ENCODE results near the gene ZNF804B.

The ZNF804B gene

GRCh38 chr7:88985295-88985694 lies 225.8 kb downstream of the ZNF804B start:
- DNase-seq, result no peak

- no peak for DNase-seq
These were observed 241.8 kb downstream of the ZNF804B start for GRCh38 chr7:89001306-89001705.

DNA sequence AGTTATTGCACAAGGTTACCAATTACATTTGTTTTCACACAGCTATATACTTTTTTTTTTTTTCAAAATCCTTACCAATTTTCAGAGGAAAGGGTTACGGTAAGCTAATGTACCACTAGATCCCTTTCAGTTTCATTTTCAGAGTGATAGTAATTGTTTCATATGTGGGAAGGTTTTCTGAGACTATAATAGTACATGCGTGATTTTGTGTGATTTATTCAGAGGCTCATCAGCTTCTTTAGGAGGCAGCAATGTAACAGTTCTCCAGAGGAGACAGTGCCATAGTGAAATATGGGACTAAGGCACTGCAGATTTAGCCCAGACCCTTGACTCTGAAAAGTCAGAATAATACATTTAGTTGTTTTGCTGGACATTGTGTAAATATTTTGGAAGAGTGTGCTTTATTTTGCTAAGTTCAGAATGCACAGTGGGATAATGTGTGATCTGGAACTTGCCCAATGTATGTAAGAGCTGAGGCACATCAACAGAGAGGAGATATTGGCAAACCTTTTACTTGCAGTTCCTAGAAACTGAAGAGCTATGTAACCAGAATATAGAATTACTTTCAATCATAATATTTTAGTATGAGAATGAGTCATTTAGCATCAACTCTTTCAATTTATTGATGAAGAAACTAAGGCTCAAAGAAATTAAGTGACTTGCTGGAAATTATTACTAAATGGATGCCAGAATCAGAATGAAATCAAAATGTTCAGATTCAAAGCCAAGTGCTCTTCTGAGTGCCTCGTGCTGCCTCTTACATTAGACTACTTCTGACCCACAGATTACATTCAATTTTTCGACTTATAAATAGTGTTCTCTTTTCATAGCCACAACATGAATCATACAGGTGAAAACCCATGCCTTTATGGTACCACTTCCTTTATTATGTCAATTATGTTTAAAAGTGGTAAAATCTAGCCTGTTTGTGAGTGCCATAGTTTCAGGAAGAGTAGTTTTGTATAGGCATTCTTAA lies 243.8 kb downstream of the ZNF804B start:
- no peak for DNase-seq

DNA sequence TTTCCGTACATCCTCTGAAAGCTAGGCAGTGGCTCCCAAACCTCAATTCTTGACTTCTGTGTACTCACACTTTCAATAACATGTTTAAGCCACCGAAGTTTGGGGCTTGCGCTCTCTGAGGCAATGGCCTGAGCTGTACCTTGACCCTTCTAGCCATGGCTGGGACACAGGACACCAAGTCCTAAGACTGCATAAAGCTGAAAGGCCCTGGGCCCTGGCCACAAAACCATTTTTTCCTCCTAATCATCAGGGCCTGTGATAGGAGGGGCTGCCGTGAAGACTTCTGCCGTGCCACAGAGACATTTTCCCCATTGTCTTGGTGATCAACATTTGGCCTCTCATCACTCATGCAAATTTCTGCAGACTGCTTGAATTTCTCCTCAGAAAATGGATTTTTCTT lies 252.5 kb downstream of the ZNF804B start:
- no peak for DNase-seq

- DNase-seq, result no peak
These were observed 258.2 kb downstream of the ZNF804B start for GRCh38 chr7:89017695-89018094.

DNA sequence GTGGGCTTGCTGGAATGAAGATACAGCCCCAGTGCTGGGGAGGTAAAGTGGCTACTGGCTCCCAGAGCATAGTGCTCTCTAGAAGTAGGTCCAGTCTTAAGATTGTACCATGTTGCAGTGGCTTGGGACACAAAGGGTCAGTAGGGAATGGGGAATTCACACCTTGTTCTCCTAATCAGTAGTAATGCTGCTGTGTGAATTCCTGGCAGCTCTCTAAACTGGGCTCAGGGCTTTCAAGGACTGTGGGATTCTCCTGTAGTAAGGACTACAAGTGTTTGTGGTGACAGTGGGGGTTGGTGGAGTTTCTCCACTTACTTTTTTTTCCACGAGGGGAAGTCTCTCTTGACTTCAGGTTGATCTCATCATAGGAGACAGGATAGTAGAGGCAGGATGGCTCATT lies 262.2 kb downstream of the ZNF804B start:
- DNase-seq, result no peak

DNA sequence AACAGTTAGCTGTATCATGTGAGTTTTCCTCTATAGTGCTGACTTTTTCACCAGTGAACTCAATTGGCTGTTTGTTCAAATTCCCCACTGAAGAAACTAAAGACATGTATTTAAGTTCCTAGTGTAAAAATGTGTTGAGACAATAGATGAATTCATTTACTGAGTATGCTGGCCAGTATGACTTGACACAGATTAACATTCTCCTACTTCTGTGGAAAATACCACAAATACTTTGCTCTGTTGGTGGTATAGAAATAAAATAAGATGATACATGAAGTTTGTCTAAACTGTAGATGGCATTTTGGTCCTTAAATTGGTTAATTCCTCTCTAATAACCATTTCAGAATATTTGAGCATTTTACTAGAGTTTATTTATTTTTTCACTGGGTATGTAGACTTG lies 263.7 kb downstream of the ZNF804B start:
- no peak for DNase-seq

DNA sequence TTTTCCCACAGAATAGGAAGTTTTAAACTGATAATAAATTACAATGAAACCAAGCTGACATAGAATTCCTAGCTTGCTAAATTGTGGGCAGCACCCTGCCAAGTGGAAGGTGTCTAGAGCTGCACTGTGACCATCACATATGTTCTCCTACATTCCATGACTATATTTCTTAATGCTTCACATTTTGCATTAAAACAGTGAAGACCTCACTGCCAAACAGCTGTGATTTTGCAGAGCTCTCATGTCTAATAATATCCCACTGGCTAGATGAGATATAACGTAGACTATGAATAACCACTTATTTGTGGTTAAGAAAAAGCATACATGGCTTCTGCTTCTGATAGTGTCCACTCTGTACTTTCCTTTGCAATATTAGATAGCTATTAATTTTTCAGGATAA lies 264.4 kb downstream of the ZNF804B start:
- no peak for DNase-seq

- no peak for DNase-seq
These were observed 268.3 kb downstream of the ZNF804B start for GRCh38 chr7:89027781-89028180.

GRCh38 chr7:89028319-89028718 lies 268.8 kb downstream of the ZNF804B start:
- DNase-seq, result no peak

DNA sequence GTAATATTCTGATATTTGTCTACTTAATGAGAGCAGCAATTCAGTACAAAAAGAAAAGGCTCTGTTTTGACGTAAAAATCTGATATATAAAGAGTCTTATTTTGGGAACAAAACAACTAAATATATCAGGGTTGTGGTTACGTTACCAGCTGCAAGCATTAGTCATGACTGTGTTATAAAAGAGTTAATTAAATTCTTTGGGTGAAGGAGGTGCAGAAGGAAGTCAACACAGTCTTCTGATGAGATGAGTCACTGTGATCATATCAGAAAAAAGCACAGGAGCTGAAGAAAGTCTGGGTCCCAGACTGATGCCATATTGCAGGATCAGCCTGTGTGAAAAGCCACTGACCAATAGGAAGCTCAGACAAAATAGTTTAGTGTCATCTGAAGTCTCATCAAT lies 270.4 kb downstream of the ZNF804B start:
- DNase-seq, result no peak

GRCh38 chr7:89041240-89041639 lies 281.7 kb downstream of the ZNF804B start:
- no peak for DNase-seq

DNA sequence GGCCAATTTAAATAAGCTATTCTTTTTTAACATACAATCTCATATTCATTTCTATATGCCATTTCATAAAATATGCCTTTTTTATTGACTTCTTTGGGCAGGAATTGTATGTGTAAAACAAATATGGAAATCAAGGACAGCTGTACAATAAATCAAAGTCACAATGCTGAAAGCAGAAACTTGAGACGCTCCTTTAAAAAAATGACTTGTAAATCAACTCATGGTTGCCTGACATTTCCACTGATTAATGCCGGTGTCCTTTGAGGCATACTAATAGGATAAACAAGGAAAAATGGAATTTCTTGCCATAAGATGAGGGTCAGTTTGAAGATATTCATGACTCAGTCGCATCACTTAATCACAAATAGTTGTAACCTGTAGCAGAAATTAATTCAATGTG lies 283.4 kb downstream of the ZNF804B start:
- DNase-seq, result no peak

GRCh38 chr7:89049043-89049442 lies 289.5 kb downstream of the ZNF804B start:
- DNase-seq, result no peak

DNA sequence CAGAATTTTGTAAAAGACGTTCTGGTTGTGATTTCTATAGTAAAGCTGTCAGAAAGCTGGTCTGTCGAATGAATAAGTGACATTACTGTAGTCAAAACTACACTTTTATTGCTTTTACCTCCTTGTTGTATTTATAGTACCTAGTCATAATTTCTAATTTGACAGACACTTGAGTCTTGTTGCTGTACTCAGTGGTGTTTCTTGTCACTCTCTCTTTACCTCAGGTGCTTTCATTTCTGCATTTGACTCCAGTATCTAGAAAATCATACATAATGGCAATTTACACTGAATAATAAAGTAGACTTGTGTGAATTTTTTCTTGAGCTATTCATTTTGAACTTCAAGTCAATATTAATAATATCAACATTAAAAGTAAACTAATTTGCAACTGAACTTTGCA lies 293.6 kb downstream of the ZNF804B start:
- no peak for DNase-seq

GRCh38 chr7:89054361-89054760 lies 294.9 kb downstream of the ZNF804B start:
- DNase-seq, result no peak

DNA sequence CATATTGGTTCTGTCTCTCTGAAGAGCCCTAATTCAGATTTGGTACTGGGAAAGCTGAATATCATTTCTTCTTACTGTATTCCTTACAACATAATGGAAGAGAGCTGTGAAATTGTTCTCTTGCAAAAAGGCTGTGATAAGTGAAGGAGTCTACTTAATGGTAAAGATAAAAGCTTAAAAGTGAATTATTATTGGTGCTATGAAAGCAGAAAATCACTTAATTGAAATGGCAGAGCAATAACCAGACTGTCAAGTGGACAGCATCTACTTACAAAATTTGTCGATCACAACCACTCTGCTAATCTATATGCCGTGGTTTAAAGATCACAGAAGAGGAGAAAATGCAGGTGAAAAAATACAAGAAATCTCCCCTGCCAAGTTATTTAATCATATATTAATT lies 300.7 kb downstream of the ZNF804B start:
- DNase-seq, result no peak

DNA sequence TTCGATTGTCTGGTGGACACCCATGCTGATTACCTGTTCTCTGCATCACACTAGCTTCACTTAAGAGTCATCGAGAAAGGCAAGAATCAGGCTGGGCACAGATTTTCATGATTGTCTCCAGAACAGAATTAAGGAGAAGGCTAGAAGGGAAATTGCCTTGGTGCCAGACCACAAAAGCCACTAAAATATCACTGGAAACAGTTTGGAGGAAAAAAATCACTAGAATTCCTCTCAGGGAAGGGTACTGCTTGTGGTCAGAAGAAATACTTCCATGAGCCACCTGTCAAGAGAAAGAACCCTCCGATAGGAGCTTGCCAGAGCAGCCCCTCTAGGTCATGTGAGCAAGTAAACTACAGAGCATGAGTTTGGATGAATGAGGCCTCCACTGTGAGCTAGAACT lies 305.3 kb downstream of the ZNF804B start:
- DNase-seq, result no peak

GRCh38 chr7:89067048-89067447 lies 307.5 kb downstream of the ZNF804B start:
- DNase-seq, result no peak

DNA sequence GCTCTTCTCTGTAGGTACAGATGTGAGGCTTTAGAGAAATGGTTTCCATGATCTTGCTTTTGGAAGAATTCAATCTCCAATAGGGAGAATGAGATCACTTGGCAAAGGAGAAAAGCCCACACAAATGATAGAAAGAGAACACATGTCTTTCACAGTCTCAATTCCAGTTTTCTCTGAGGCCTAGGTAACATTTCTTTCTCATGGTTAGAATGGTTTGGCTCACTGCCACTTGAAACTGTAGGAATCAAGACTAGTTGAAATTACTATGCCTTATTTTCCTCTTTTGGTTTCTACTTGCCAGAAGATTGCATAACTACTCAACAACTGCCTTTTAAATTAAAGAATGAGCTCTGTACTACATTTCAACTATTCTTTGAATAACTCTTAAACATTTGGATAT lies 312.6 kb downstream of the ZNF804B start:
- no peak for DNase-seq

- no peak for DNase-seq
These were observed 314.3 kb downstream of the ZNF804B start for GRCh38 chr7:89073776-89074175.

DNA sequence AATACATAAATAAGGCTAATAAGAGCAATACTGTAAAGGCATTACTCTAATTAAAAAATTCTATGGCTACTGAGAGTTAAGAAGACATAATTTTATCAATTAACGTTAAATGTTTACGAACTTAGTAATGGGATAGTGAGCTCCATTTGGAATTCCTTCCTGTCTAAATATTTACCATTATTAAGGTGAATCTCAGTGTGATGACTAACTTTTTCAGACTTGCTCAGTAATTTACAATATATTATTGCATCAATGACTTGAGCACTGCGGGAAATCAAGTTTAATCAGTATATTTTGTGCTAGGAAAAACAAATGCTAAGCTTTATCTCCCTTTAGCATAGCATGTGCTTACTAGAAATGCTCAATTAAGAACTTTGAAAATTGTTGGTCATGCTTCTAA lies 318.5 kb downstream of the ZNF804B start:
- no peak for DNase-seq

DNA sequence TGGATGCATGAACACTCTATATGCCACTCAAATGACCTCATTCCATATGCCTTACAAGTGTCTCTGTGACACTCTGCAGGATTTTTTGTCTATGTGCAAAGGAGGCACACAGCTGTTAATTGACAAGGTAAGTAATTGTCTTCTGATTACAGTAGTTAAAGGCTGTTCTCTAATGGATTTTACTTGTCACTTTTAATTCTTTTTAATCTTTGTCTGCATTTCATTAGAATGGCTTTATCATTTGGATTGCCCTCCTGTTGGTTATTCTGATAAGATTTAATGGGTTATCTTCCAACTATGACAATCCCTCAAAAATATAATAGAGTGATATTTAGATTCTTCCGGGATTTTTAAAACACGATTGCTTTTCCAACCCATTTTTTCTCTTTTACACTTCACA lies 326.1 kb downstream of the ZNF804B start:
- DNase-seq, result no peak

- DNase-seq, result no peak
These were observed 332.1 kb downstream of the ZNF804B start for GRCh38 chr7:89091550-89091949.

- no peak for DNase-seq
These were observed 334.8 kb downstream of the ZNF804B start for GRCh38 chr7:89094269-89094668.

Data from stimulated activated CD4-positive, alpha-beta T cell treated with anti-CD3 and anti-CD28 coated beads, Interleukin-2, amount 100 ng/mL, for 48 hours (primary cell).